HG03196 (cell line): ENCODE results near the gene JAKMIP1.

ENCODE experiments used
- ATAC-seq: cut with Tn5 transposase; IDR thresholded peaks from one replicate; pipeline ENCODE4 v1.9.1; 2021; ENCODE audit not compliant: unreplicated experiment

The JAKMIP1 gene

DNA sequence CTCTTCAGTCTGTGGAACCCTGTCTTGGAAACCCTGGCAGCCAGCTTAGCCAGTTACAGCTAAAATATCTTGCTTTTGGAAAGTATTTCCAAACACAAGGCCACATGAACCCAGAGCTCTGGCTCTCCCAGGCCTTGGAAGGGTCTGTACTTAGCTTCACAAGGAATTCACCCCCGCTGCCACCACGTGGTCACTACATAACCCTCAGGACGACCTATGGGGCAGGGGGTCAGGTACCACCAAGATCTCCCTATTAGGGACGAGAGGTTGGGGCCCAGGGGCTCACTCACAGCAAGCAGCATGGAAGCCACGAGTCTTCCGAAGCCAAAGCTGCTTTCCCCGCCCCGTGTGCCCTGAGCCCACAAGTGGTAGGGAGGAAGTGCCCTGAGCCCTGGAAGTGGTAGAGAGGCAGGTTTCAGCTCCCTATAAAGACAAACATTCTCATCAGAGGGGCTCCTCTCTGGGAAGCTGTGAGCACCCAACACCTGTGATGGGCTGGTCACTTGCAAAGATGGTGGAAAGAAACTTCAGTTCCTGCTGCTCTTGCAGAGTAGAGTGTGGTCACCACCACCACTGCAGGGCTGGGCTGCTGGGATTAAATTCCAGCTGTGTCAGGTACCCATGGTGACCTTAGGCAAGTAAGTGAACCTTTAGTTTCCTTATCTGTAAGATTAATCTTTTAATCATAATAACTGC lies 4.7 kb upstream of the JAKMIP1 start:
- ATAC-seq: no peak

DNA sequence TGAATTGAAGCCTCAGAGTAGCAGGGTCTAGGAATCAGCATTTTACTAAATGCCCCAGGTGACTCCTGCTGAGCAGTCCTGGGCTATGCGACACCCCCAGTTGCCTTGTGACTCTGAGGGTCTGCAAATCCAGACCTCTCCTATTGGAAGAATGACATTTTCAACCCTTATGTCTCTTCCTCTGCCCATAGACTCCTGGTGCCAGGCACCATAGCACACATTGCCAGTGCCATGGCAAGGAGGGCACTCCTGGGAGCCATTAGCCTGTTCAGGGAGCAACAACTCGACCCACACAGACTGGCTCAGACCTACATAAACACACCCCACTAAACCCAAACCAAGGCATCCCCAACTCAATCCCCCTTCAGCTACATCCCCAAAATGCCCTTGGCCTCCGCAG lies 3.7 kb upstream of the JAKMIP1 start:
- ATAC-seq: no peak

DNA sequence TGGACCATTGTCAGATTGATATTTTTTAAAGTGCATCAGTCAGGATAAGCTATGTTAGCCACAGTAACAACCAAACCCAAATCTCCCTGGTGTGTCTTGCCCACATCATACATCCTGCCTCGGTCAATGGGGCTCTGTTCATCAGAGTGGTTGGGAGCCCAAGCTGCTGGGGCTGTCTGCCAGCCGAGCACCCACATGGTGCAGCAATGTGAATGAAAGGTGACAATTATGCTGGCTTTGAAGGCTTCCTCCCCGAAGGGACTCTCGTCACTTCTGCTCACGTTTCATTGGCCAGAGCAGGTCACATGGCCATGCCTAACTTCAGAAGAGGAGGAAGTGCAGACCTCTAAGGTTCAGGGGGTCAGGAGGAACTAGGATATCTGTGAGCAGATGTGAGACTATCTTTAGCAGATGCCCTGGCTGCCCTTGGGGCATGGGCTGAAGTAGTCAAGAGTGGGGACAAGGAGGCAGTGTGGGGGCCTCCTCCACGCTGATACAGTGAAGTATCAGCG lies 1.3 kb upstream of the JAKMIP1 start:
- no peak for ATAC-seq

DNA sequence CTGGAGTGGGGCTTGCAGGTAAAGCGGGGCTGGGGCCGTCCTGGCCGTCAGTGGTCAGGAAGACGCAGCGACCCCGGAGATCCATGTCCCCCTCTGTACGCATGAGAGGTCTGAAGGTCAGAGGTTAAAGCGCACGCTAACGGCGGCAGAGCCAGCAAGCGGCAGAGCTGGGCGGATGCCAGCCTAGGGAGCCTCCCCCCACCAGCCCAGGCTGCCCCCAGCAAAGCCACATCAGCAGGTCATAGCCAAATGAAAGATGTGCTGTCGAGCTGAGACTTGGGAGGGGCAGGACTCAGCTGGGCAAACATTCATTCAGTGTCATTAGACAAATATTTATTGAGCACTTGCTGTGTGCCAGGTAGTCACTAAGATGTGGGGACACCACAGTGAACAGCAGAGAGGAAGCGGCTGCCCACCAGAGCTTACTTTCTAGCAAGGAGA lies 593 bp upstream of the JAKMIP1 start:
- no peak for ATAC-seq

DNA sequence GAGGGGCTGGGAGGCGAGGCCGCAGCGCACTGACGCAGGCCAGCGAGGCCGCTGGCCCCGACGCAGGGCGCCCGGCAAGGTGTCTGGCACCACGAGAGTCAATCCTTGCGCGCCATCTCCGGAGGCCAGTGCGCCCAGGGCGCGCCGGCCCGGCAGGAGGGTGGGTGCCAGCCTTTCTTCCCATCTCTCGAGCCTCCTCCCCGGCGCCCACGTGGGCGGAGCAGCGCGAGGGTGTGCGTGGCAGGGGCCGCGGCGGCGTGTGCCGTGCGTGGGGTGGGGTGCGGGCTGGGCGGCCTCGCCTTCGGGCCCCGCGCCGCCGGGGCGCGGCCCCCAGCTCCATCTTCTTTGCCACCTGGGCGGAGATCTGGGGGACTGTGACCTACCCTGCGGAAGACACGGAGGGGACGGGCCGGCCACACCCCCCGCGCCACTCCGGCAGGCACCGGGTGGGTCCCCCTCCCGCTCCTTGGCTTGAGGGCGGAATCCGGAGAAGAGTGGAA lies 877 bp downstream of the JAKMIP1 start:
- no peak for ATAC-seq

DNA sequence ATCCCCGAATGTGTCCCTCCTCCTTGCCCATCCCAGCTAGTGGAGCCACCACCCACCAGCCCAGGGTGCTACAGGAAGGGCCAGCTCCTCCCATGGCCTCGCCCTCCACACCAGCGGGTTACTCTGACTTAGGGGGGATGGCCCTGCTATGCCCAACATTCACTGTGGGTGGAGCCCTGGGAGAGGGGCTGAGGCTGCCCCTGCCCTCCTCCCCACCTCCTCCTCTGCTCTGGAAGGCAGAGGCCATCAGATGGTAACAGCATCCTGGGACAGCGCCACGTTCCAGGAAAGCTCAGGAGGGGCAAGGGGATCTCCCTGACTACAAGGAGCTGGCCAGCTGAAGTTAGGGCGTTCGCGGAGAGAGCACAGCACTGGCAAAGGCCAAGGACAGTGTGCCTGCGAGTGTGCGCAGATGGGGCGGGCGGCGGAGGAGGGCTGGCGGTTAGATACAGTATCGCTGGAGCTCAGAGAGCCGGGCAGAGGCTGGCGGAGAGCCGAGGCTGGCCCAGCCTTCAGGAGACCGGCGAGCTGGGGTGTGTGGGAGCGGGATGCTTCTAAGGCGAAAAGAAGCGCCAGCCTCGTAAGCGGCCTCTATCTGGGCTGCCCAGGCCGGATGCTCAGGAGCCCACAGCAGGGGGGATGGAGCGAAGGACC lies 1.5 kb downstream of the JAKMIP1 start:
- ATAC-seq: no peak

DNA sequence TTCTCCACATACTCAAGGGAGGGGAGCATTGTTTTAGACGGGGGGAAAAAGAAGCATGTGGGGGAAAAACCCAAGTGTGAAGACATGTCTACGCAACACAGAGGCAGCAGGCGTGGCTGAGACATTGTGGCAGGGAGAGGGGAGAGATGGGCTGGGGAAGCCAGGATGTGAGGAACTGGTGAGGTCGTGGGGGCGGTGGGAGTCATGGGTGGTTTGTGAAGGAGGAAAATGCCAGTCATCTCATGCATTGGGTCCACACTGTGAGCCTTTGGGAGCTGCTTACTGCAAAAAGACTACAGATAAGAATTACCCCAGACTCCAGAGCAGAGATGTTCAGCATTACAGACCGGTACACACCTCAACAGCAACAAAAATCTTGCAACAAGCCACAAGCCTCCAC lies 2.1 kb downstream of the JAKMIP1 start:
- ATAC-seq: no peak

DNA sequence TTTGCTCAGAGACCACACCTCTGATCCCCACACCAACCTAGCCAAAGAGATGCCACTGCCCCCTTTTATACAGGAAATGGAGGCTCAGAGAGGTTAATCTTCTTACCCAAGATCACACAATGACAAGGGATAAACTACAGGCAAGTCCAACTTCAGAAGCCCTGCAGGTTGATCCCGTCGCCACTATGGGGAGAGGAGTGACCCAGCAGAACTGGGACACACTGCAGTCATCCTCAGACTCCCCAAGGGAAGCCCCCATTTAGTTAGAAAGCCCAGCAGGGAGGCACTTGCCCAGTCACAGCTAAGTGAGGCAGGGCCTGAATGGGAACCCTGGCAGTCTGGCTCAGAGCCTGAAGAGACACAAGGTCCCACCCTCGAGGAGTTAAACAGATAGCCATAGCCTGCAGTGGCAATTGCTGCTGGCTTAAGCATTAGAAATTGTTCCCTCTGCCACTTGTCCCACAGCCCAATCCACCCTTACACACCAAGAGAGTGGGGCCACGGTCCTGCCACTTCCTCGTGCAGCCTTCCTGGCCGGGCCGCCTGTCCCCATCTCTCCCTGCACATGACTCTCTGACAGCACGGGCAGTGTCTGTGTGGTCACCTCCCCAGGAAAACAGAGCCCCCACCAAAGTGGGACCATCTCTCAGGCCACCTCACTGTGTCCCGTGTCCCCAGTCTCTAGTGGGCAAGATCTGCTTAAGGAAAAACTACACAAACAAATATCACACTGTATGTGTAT lies 2.7 kb downstream of the JAKMIP1 start:
- no peak for ATAC-seq

DNA sequence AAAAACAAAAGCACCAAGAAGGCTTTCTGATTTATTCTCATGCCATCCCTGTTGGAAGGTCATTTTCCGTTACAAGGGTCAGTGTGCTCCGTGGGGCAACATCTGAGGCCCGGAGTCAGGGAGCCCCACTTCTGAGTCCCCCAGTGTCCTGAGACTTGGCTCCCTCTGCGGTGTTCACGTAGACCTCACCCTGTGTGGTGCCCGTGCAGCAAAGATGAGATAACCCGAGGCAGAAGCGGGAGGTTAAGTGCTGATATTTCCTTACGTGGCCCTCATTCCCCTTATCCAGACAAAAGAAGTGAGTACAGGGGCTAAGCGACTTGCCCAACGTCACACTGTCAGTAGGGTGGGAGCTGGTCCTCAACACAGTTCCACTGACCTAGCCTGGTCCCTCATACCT lies 3.5 kb downstream of the JAKMIP1 start:
- no peak for ATAC-seq

DNA sequence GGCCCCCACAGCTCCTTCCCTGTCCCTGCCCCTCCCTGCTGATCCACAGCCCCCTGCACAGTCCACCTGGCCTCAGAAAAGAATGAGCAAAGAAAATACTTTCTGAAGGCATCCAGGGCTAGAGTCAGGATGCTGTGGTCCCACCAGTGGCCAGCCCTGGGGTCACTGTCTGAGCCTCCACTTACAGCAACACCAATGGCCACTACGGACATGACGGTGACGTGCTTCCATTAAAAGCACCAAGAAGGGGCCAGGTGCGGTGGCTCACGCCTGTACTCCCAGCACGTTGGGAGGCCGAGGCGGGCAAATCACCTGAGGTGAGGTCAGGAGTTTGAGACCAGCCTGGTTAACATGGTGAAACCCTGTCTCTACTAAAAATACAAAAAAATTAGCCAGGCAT lies 4.0 kb downstream of the JAKMIP1 start:
- ATAC-seq: no peak

DNA sequence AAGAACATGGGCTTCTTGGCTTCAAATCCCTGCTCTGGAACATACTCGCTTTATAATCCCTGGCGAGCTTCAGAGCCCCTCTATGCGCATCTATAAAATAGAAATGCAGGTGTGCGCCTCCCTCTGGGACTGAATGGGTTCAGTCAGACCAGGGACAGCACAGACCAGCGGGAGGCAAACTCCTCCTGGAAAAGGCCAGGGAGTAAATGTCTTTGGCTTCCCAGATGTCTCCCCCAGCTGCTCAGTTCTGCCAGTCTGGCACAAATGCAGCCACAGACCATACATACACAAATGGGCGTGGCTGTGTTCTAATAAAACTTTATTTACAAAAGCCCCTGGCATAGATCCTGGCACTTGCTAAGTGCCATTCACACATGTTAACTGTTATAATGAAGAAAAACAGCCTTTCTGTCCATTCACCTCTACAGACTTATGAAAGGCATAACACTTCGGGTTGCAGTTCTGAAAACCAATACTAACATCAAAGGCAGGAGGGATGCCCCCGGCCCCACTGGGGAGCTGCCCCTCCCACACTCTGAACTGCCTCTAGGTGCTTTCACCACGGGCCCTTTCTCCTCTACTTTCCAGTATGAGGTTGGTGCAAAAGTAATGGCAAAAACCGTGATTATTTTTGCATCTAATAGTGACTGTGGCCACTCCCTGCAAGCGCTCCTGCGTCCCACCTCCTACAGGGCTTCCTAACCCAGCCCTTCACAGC lies 4.6 kb downstream of the JAKMIP1 start:
- no peak for ATAC-seq

DNA sequence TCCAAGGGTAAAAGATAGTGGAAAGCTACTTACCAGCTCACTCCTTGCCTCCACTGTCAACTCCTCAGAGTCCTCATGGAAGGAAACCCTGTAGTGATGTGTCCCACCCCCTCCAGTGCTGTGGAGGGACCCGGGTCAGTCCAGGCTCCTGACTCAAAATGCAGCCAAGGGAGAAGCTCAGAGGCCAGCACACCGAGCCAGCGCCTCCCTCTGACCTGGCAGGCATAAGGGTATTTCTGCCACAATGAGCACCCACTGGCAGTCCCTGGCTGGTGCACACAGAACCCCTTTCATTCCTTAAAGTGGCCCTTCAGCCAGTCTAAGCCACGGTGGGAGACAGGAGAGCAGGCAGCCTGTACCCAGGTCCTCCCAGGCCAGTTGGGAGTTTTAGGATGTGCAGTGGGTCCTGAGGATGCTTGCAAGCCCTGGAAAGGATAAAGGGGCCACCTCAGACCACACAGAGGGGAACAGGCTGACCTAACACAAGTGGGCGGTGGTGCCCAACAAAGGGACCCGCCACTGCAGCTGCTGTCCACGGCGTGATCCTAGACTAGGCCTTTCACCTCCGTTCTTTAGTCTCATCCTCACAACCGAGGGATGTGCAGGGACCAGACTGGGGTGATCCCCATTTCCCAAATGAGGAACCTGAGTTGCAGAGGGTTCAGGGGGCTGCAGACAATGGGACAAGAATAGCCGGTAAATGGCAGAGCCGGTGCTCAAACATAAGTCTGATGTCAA lies 5.7 kb downstream of the JAKMIP1 start:
- no peak for ATAC-seq

DNA sequence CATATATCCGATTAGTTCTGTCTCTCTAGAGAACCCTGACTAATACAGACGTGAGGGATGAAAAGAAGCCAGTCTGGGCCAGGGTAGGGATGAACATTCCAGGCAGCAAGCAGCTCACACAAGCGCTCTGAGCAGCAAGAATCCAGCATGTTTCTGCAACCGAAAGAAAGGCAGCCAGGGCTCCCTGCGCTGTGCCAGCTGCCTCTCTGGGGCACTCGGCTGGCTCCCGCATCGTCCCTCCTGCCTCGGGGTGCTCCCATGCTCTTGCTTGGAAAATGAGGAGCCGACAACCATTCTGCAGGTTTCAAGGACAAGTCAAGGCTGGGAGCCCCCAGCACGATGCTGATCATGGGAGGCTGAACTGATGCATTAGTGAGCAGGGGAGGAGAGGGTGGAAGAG lies 7.0 kb downstream of the JAKMIP1 start:
- no peak for ATAC-seq

DNA sequence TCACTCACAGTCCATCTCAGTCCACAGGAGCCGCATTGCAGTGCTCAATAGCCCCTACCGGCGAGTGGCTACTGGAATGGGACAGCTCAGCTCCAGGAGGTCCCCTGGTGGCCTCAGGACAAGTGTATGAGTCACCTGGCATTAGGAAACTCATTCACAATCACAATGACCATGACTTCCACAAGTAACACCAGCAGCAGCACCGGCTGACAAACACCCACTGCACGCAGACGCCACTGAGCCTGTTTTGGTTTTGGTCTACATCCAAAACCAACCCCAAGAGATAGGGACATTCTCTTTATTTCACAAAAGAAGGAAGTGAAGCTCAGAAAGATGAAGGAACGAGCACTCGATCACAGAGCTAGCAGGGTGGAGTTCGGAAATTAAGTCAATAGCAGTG lies 8.1 kb downstream of the JAKMIP1 start:
- ATAC-seq: no peak

DNA sequence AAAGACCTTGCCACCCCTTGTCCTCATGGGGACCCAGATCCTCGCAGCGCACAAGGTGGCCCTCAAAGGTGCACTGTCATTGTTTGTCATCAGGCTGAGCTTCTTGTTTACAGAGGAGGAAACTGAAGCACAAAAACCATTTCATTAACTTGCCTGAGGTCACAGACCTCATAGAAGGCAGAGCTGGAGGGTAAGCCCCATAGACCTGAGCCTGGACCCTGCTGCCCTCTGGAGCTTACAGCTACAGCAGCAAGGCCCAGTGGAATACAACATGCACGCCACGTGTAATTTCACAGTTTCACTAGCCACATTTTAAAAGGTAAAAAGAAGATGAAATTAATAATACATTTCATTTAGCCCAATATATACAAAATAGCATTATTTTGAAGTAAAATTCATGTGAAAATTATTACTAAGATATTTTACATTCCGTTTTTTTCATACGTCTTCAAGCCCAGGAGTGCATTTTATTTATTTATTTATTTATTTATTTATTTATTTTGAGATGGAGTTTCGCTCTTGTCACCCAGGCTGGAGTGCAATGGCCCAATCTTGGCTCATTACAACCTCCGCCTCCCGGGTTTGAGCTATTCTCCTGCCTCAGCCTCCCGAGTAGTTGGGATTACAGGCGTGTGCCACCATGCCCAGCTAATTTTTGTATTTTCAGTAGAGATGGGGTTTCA lies 8.8 kb downstream of the JAKMIP1 start:
- no peak for ATAC-seq

DNA sequence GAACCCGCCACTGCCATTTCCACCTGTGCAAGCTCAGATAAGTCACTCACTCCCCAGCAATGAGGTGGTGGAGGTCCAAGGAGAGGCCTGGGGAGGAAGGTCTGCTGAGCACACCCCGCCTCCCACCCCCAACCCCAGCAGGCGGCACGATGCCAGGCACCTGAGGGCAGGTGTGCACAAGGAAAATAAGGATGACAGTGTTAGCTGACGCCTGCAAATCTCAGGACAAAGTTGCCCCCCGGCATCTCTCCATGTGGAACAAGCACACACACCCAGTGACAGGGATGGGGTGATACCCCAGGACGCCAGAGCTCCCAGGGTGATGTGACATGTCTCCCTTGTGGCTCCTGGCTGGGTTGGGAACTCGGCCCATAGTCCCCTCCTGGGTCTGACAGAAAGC lies 9.9 kb downstream of the JAKMIP1 start:
- no peak for ATAC-seq

DNA sequence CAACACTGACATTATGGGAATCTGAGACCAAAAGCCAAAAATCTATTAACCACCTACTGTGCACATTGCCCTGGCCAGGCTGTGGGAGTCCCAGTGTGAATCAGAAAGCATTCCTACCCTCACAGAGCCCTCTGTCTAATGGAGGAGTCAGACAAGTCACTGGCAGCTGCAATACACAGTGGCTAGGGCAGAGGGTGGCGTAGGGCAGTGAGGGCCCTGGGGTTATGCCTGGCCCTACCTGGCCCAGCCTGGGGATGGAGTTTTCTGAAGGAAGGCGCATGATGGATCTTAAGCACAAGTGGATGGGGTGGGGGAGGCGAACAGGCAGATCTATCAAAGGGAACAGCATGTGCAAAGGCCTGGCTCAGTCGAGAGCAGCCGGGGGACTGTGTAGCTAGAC lies 10.8 kb downstream of the JAKMIP1 start:
- ATAC-seq: no peak

DNA sequence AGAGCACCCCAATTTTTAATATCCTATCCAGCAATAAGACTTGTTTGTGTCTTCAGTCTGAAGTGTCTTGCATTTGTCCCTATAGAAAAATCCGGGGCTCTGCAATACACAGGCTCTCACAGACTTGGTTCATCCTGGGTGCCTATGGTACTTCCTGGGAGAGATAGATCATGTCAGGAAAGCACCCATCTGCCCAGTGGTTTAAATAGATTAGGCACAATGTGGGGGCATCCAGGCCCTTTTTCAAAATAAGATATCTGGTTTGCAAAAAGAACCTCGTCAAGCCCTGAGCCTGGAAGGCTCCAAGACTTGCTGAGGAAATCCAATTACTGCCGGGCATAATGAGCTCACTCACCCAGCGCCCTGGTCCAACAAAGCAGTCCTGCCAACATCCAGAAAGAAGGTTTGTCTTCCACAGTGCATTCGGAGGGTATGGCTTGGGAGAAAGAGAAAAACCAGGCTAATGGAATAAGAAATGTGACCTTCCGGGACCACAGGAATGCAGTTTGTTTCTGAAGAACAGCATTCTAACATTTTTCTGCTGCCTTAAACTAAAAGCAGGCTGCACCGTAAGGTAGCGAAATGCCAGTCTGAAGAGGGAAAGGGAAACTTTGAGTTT lies 11.6 kb downstream of the JAKMIP1 start:
- ATAC-seq: no peak

DNA sequence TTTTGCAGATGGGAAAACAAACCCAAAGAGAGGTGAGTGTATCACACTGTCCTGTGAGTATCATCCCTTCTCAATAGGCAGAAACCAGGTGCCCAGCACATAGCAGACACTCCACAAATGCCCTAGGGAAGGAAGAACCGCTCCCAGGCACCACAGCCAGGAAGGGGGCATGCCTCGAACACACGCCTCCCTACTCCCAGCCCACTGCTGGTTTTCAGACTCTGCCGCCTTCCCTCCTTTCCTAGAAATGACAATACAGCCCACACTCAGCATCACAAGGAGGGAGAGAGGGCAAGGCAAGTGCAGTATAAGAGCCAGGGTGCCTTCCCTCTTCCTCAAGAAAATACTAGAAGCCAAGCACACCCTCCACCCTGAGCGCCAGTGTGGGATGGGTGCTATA lies 16.2 kb downstream of the JAKMIP1 start:
- ATAC-seq: no peak

DNA sequence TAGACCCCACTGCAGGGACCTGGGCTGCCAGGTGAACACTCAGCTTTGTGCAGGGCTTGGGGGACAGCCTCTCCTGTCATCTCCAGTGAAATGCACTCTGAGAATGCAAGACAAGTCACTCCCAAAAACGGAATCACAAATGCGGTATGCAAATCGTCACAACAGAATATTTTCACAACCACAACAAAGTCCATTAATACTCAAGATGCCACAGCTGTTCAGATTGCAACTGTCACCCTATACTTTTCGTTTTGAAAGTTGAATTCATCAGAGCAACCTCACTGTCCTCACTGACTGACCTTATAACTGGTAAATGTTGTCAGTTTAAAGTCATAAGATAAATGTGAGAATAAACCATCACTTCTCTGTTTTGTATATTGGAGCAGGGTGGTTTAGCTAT lies 16.6 kb downstream of the JAKMIP1 start:
- no peak for ATAC-seq
